PC-3 (cell line): Measurements from ENCODE around the gene ADAMTS17.

ENCODE experiments used
- EZH2phosphoT487 ChIP-seq: fragments of 300-600 bp; sonication (generic); IDR thresholded peaks from 2 replicates; pipeline ENCODE4 v1.6.1; 2018; ENCODE audit warnings: mild to moderate bottlenecking, antibody characterized with exemption, low read length, borderline replicate concordance
- TF ChIP-seq, protein P1 (sequence below): fragments of 300-600 bp; sonication (generic); conservative IDR thresholded peaks from 2 replicates; pipeline ENCODE4 v1.5.1; 2017; ENCODE audit warnings: antibody characterized with exemption, low read depth, mild to moderate bottlenecking, low read length

DNA sequence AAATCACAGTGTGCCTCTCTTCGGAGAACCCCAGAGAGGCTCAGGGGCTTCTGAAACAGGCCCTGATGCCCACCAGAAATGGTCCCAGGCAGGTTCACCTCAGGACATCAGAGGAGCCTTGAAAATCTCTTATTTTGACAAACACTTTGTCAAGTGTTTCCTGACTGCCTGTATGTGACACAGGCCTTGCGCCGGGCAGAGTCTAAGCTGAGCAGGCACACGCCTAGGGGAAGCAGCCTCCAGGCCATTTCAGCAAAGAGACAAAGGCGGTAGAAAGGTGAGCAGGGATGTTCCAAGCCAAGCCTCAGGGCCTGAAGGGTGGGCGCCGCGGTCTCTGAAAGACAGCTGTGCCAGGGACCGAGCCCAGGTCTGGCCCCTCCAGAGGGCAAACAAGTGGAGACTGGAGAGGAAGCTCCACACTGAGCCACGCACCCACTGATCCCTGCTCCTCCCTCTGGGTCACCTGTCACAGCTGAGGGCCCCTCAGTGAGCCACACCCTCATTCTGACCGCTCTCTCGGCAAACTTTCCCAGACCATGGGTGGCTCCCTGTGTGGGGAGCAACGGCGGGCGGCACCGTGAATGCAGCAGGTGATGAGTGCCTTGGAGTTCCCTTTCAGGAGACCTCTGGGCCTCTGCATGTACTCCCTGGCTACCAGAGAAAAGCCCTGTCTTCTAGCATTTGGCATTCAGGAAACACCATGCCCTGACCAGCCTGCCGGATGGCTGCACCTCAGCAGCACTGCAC lies 136.1 kb downstream of the ADAMTS17 start:
- TF ChIP-seq, protein P1, sequence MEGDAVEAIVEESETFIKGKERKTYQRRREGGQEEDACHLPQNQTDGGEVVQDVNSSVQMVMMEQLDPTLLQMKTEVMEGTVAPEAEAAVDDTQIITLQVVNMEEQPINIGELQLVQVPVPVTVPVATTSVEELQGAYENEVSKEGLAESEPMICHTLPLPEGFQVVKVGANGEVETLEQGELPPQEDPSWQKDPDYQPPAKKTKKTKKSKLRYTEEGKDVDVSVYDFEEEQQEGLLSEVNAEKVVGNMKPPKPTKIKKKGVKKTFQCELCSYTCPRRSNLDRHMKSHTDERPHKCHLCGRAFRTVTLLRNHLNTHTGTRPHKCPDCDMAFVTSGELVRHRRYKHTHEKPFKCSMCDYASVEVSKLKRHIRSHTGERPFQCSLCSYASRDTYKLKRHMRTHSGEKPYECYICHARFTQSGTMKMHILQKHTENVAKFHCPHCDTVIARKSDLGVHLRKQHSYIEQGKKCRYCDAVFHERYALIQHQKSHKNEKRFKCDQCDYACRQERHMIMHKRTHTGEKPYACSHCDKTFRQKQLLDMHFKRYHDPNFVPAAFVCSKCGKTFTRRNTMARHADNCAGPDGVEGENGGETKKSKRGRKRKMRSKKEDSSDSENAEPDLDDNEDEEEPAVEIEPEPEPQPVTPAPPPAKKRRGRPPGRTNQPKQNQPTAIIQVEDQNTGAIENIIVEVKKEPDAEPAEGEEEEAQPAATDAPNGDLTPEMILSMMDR: no peak
- TF ChIP-seq EZH2phosphoT487: no peak
